MCF 10A (cell line): ENCODE data around the gene SKOR1. TPM values are rescaled to one million over a fixed set of nuclear protein-coding genes. Genes with fewer than 3 reads are reported as not detected.

ENCODE experiments used
- BruUV-seq: library from RNA; stranded (reverse); fragments of 400-500 nt; replicated peaks from 2 replicates; lab custom pipeline; 2021; lab: Mats Ljungman, UMichigan
- CTCF ChIA-PET: fragments of 300-600 bp; sonication (Branson Sonifier 250); formaldehyde crosslinking; extraction: SDS; loops from one replicate; lab custom pipeline; 2021; ENCODE audit warnings: antibody characterized with exemption, inconsistent platforms; lab: Yijun Ruan, JAX
- POLR2A ChIA-PET: fragments of 300-600, 350-650 bp; sonication (Branson Sonifier 250); formaldehyde crosslinking; extraction: SDS; loops from one replicate; lab custom pipeline; 2020; ENCODE audit warnings: antibody characterized with exemption, inconsistent platforms; lab: Yijun Ruan, JAX
- DNase-seq: peaks from one replicate; pipeline ENCODE4 v3.0.0-alpha.2; 2018; ENCODE audit not compliant: unreplicated experiment
- H3K27ac Mint-ChIP-seq: one replicate; pipeline ENCODE4 v1.8.0; 2022; ENCODE audit warnings: mild to moderate bottlenecking, low read depth, mixed read lengths; ENCODE audit not compliant: unreplicated experiment
- H3K27me3 Mint-ChIP-seq: one replicate; pipeline ENCODE4 v1.8.0; 2022; ENCODE audit warnings: mixed read lengths; ENCODE audit not compliant: insufficient read depth, unreplicated experiment
- H3K36me3 Mint-ChIP-seq: one replicate; pipeline ENCODE4 v1.8.0; 2022; ENCODE audit warnings: mild to moderate bottlenecking, moderate library complexity, mixed read lengths; ENCODE audit not compliant: insufficient read depth, unreplicated experiment
- H3K4me1 Mint-ChIP-seq: one replicate; pipeline ENCODE4 v1.8.0; 2022; ENCODE audit warnings: mixed read lengths; ENCODE audit not compliant: insufficient read depth, unreplicated experiment
- H3K4me3 Mint-ChIP-seq: one replicate; pipeline ENCODE4 v1.8.0; 2022; ENCODE audit warnings: mild to moderate bottlenecking, moderate library complexity, mixed read lengths; ENCODE audit not compliant: unreplicated experiment
- H3K9me3 Mint-ChIP-seq: one replicate; pipeline ENCODE4 v1.8.0; 2022; ENCODE audit warnings: mixed read lengths; ENCODE audit not compliant: unreplicated experiment
- intact Hi-C: fragments of 100-400 bp; cut with micrococcal nuclease; formaldehyde crosslinking; loops from 2 replicates; pipeline ENCODE4 v1.14.1; 2022
- total RNA-seq: library from RNA; stranded (reverse); gene quantifications from 2 replicates; pipeline ENCODE4 v1.2.3, GENCODE V29; 2022
- TF ChIP-seq, protein P1 (sequence below): fragments of 200-600 bp; IDR thresholded peaks from one replicate; pipeline ENCODE4 v1.8.0; 2022; ENCODE audit warnings: antibody characterized with exemption, mild to moderate bottlenecking; ENCODE audit not compliant: unreplicated experiment

The SKOR1 gene
- total RNA-seq, 1 experiment from 2014 or later: 0.07 TPM

DNA sequence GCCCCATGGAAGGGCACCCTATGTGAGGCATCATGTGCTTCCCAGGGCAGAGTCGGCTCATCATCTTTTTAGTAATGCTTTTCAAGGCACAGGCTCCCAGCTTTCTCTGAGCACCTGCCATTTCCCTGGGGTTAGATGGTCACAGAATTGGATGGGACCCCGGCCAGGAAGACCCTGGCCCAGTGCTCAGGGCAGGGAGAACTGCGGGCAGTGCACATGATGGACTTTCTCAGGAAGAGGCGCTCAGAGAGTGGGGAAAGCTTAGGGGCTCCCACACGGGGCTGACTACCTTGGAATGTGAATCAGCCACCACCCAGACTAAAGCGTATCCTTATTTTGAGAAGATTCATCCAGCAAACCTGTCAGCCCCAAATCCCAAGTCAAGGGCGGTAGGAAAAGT, 16.5 kb upstream of the SKOR1 start:
- Mint-ChIP-seq H3K9me3 (no peaks in the 10 kb centered on the region), H3K36me3 (no peaks in the 10 kb centered on the region), H3K27ac (no peak overlapping the region), H3K4me1 (no peaks in the 10 kb centered on the region), H3K4me3 (no peak overlapping the region), H3K27me3 (no peaks in the 10 kb centered on the region)
- ChIA-PET CTCF (no interaction called here), POLR2A (no interaction called here)
- TF ChIP-seq, protein P1, sequence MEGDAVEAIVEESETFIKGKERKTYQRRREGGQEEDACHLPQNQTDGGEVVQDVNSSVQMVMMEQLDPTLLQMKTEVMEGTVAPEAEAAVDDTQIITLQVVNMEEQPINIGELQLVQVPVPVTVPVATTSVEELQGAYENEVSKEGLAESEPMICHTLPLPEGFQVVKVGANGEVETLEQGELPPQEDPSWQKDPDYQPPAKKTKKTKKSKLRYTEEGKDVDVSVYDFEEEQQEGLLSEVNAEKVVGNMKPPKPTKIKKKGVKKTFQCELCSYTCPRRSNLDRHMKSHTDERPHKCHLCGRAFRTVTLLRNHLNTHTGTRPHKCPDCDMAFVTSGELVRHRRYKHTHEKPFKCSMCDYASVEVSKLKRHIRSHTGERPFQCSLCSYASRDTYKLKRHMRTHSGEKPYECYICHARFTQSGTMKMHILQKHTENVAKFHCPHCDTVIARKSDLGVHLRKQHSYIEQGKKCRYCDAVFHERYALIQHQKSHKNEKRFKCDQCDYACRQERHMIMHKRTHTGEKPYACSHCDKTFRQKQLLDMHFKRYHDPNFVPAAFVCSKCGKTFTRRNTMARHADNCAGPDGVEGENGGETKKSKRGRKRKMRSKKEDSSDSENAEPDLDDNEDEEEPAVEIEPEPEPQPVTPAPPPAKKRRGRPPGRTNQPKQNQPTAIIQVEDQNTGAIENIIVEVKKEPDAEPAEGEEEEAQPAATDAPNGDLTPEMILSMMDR: no peak
- no TSS peak for BruUV-seq
- DNase-seq: no peak
- intact Hi-C loops: no loop called here

DNA sequence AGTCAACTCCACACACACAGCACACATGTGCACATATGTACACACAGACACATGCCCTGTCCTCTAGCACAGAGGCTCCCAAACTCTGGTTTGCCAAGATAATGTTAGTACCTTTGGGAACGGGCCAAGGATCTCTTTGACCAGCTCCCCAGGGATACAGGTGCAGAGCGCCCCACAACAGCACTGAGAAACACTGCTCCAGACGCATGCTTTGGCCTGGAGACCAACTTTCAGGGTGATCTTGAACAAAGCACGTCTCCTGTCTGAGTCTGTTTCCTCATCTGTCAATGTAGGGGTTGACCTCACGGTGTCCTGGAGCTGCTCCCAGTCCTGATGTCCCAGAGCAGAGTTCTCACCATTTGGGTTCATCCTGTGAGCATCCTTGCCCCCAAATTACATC, 15.9 kb upstream of the SKOR1 start:
- CTCF ChIA-PET: no interaction called here
- H3K27me3 Mint-ChIP-seq: no peaks in the 10 kb centered on the region

DNA sequence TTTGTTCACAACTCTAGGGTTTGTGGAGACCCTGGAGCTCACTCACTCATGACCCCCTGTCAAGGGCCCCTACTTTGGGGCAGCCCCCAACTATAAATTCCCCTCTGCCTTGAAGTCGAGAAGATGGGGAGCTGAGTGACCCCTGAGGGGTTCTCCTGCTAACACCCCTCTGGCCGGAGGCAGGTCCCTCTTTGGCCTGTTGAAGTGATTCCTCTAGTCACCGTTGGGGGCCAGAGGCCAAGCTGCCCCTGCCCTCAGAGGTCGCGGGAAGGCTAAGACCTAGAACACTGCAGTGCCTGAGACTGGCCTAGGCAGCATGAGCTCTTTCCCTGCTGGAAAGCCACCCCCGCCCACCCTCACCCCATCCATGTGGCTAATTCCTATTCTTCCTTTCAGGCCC, 15.4 kb upstream of the SKOR1 start:
- CTCF ChIA-PET: no interaction called here
- intact Hi-C loops: no loop called here

More for the DNA sequence above, 15.9 kb upstream of the SKOR1 start:
- Mint-ChIP-seq H3K36me3 (no peaks in the 10 kb centered on the region), H3K27ac (no peak overlapping the region), H3K4me3 (no peak overlapping the region), H3K9me3 (no peaks in the 10 kb centered on the region), H3K4me1 (no peaks in the 10 kb centered on the region)
- BruUV-seq: no TSS peak
- intact Hi-C loops: no loop called here
- TF ChIP-seq, protein P1: no peak
- no peak for DNase-seq
- POLR2A ChIA-PET: no interaction called here

DNA sequence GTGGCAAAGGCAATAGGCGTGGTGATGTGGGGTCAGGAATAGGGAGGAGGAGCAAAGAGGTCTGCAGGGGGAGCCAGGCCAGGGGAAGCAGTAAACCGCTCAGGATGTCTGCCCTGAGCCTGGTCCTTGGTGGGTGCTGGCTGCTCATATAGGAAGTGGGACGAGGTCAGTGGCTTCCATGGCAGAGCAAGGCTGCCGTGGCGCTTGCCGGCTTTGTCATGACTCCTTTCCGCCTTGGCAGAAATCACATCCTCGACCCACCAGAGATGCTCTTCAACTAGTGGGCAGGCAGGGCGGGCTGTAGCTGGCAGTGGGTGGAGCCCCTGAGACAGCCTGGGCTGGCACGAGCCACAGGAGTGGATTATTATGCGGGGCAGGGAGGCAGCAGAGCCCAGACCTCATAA, 13.1 kb upstream of the SKOR1 start:
- intact Hi-C loops: no loop called here
- no TSS peak for BruUV-seq
- TF ChIP-seq, protein P1: no peak

More for the DNA sequence above, 15.4 kb upstream of the SKOR1 start:
- H3K4me3 Mint-ChIP-seq: no peak overlapping the region
- H3K27ac Mint-ChIP-seq: no peak overlapping the region
- H3K27me3 Mint-ChIP-seq: no peaks in the 10 kb centered on the region
- H3K4me1 Mint-ChIP-seq: no peaks in the 10 kb centered on the region
- TF ChIP-seq, protein P1: no peak
- POLR2A ChIA-PET: no interaction called here
- H3K9me3 Mint-ChIP-seq: no peaks in the 10 kb centered on the region
- DNase-seq: no peak
- no TSS peak for BruUV-seq
- no peaks in the 10 kb centered on the region for H3K36me3 Mint-ChIP-seq

More for the DNA sequence above, 13.1 kb upstream of the SKOR1 start:
- H3K27ac Mint-ChIP-seq: no peak overlapping the region
- no peak for DNase-seq
- no peaks in the 10 kb centered on the region for H3K9me3 Mint-ChIP-seq
- H3K36me3 Mint-ChIP-seq: no peaks in the 10 kb centered on the region
- no peaks in the 10 kb centered on the region for H3K4me1 Mint-ChIP-seq
- H3K27me3 Mint-ChIP-seq: no peaks in the 10 kb centered on the region
- ChIA-PET POLR2A (no interaction called here), CTCF (no interaction called here)
- H3K4me3 Mint-ChIP-seq: no peak overlapping the region
